Measurements from ENCODE around the gene IRS1. TPM values are rescaled to one million over a fixed set of nuclear protein-coding genes. Genes with fewer than 3 reads are reported as not detected.

The IRS1 gene
- total and polyA plus RNA-seq, 4 donors = 3.1 to 36.7 (median 7.9) TPM

GRCh38 chr2:226777611-226778010 is 22.0 kb downstream of the IRS1 start:
- no peak for ATAC-seq (ENCODE audit: insufficient read depth, low FRiP score)
- H3K36me3 ChIP-seq (ENCODE audit: control insufficient read depth in 4 of 4, insufficient read depth in 4 of 4, low read length in 4 of 4) = peaks cover 1 to 44% (median 10%) of the 10 kb centered on the region in 4 donors

GRCh38 chr2:226776104-226776503 is 23.5 kb downstream of the IRS1 start:
- Histone ChIP-seq H3K27me3 (ENCODE audit: control insufficient read depth in 3 of 3, insufficient read depth in 3 of 3, low read length in 2 of 3) (no peaks in the 10 kb centered on the region), H3K9me3 (ENCODE audit: control insufficient read depth in 4 of 4, insufficient read depth in 3 of 4, low read length in 3 of 4) (peaks cover 0 to 9% (median 3%) of the 10 kb centered on the region in 4 donors), H3K4me1 (ENCODE audit: control insufficient read depth in 5 of 5, insufficient read depth in 5 of 5, low read length in 5 of 5) (peaks cover 0 to 26% (median 14%) of the 10 kb centered on the region in 5 donors), H3K4me3 (no peak overlapping the region), H3K9ac (ENCODE audit: insufficient read depth in 1 of 2, low read length in 2 of 2) (no peak overlapping the region), H3K36me3 (ENCODE audit: control insufficient read depth in 4 of 4, insufficient read depth in 4 of 4, low read length in 4 of 4) (peaks cover 1 to 37% (median 10%) of the 10 kb centered on the region in 4 donors), H3K27ac (ENCODE audit: low read depth in 1 of 2, low read length in 1 of 2) (peak overlapping the region in 1 of 2 donors; percentile 21)
- no peak for DNase-seq
- WGBS, 2 donors = 87 to 93% methylated on average over 4 of the region's 4 CpGs
- ATAC-seq (ENCODE audit: insufficient read depth, low FRiP score) = no peak
- no peak for TF ChIP-seq CTCF (IDR thresholded peaks at IDR 0.05; ENCODE audit: control extremely low read depth, extremely low read depth)

More at GRCh38 chr2:226777611-226778010, 22.0 kb downstream of the IRS1 start:
- Histone ChIP-seq H3K4me3 (no peak overlapping the region), H3K27ac (ENCODE audit: low read depth in 1 of 2, low read length in 1 of 2) (no peak overlapping the region), H3K4me1 (ENCODE audit: control insufficient read depth in 5 of 5, insufficient read depth in 5 of 5, low read length in 5 of 5) (peaks cover 5 to 28% (median 17%) of the 10 kb centered on the region in 5 donors), H3K9ac (ENCODE audit: insufficient read depth in 1 of 2, low read length in 2 of 2) (no peak overlapping the region), H3K9me3 (ENCODE audit: control insufficient read depth in 4 of 4, insufficient read depth in 3 of 4, low read length in 3 of 4) (peaks cover 0 to 9% (median 3%) of the 10 kb centered on the region in 4 donors), H3K27me3 (ENCODE audit: control insufficient read depth in 3 of 3, insufficient read depth in 3 of 3, low read length in 2 of 3) (no peaks in the 10 kb centered on the region)
- DNase-seq = no peak
- TF ChIP-seq CTCF (IDR thresholded peaks at IDR 0.05; ENCODE audit: control extremely low read depth, extremely low read depth) = no peak
- WGBS, 2 donors = 89% methylated on average over 4 of the region's 4 CpGs

GRCh38 chr2:226775032-226775509 is 24.5 kb downstream of the IRS1 start:
- no peak for ATAC-seq (ENCODE audit: insufficient read depth, low FRiP score)
- no peak for TF ChIP-seq CTCF (IDR thresholded peaks at IDR 0.05; ENCODE audit: control extremely low read depth, extremely low read depth)

More at GRCh38 chr2:226775032-226775509, 24.5 kb downstream of the IRS1 start:
- DNase-seq = no peak
- Histone ChIP-seq H3K4me3 (no peak overlapping the region), H3K4me1 (ENCODE audit: control insufficient read depth in 5 of 5, insufficient read depth in 5 of 5, low read length in 5 of 5) (peaks cover 0 to 26% (median 15%) of the 10 kb centered on the region in 5 donors), H3K27ac (ENCODE audit: low read depth in 1 of 2, low read length in 1 of 2) (no peak overlapping the region), H3K36me3 (ENCODE audit: control insufficient read depth in 4 of 4, insufficient read depth in 4 of 4, low read length in 4 of 4) (peaks cover 1 to 38% (median 10%) of the 10 kb centered on the region in 4 donors), H3K27me3 (ENCODE audit: control insufficient read depth in 3 of 3, insufficient read depth in 3 of 3, low read length in 2 of 3) (no peaks in the 10 kb centered on the region), H3K9ac (ENCODE audit: insufficient read depth in 1 of 2, low read length in 2 of 2) (no peak overlapping the region), H3K9me3 (ENCODE audit: control insufficient read depth in 4 of 4, insufficient read depth in 3 of 4, low read length in 3 of 4) (peaks cover 0 to 9% (median 3%) of the 10 kb centered on the region in 4 donors)
- WGBS, 2 donors = 95 to 96% methylated on average over 3 of the region's 3 CpGs

Data from lung (tissue), 12 donors.